Glomerular endothelial cell (primary cell): ENCODE results near the gene FOXL3. TPM values are rescaled to one million over a fixed set of nuclear protein-coding genes. Genes with fewer than 3 reads are reported as not detected.

Experiments
- DNase-seq: peaks from one replicate; pipeline ENCODE4 v3.0.0-alpha.2; 2011; ENCODE audit warnings: low read depth, low spot score; ENCODE audit errors: extremely low read depth
- total RNA-seq: library from RNA; depleted of rRNA; stranded (reverse); fragments of >200 nt; gene quantifications from 2 replicates; pipeline ENCODE4 v1.2.3, GENCODE V29; 2015

FOXL3 gene
- total RNA-seq, 1 donor from 2014 or later: not detected

GRCh38 chr7:318878-319661 is 29.1 kb downstream of the FOXL3 start:
- DNase-seq: no peak

GRCh38 chr7:320297-320696 is 30.3 kb downstream of the FOXL3 start:
- DNase-seq: no peak

- no peak for DNase-seq
These were observed 32.2 kb downstream of the FOXL3 start for GRCh38 chr7:322111-322671.

GRCh38 chr7:322708-323111 is 32.7 kb downstream of the FOXL3 start:
- no peak for DNase-seq

GRCh38 chr7:323410-323809 is 33.4 kb downstream of the FOXL3 start:
- DNase-seq: no peak

GRCh38 chr7:324011-324410 is 34.0 kb downstream of the FOXL3 start:
- DNase-seq: no peak

- DNase-seq: no peak
These were observed 35.3 kb downstream of the FOXL3 start for GRCh38 chr7:325051-325798.

- no peak for DNase-seq
These were observed 35.8 kb downstream of the FOXL3 start for GRCh38 chr7:325811-326210.

- no peak for DNase-seq
These were observed 36.3 kb downstream of the FOXL3 start for GRCh38 chr7:326273-326672.

GRCh38 chr7:326809-327232 is 36.9 kb downstream of the FOXL3 start:
- no peak for DNase-seq

- no peak for DNase-seq
These were observed 37.4 kb downstream of the FOXL3 start for GRCh38 chr7:327233-327931.

- no peak for DNase-seq
These were observed 38.2 kb downstream of the FOXL3 start for GRCh38 chr7:327991-328702.

- DNase-seq: no peak
These were observed 39.8 kb downstream of the FOXL3 start for GRCh38 chr7:329691-330281.

- DNase-seq: no peak
These were observed 40.7 kb downstream of the FOXL3 start for GRCh38 chr7:330511-331230.

GRCh38 chr7:332020-332517 is 42.1 kb downstream of the FOXL3 start:
- no peak for DNase-seq

- no peak for DNase-seq
These were observed 42.8 kb downstream of the FOXL3 start for GRCh38 chr7:332646-333392.

- no peak for DNase-seq
These were observed 43.4 kb downstream of the FOXL3 start for GRCh38 chr7:333393-333764.

GRCh38 chr7:334618-335357 is 44.8 kb downstream of the FOXL3 start:
- DNase-seq: no peak
